Activated CD4-positive, CD25-positive, alpha-beta regulatory T cell treated with anti-CD3 and anti-CD28 coated beads, Interleukin-2, amount 50 U/mL, for 72 hours (primary cell): ENCODE data around the gene RAVER2.
A peak's percentile ranks its signal among the peaks of the same experiment; 100 is the strongest.
"Not testable (repeated sequence)": the region's sequence is repeated elsewhere in the genome, so short reads cannot be mapped to it uniquely, and the experiment has no call there.

Source experiments
- DNase-seq: peaks from one replicate; pipeline ENCODE4 v3.0.0; 2021

Gene RAVER2

DNA sequence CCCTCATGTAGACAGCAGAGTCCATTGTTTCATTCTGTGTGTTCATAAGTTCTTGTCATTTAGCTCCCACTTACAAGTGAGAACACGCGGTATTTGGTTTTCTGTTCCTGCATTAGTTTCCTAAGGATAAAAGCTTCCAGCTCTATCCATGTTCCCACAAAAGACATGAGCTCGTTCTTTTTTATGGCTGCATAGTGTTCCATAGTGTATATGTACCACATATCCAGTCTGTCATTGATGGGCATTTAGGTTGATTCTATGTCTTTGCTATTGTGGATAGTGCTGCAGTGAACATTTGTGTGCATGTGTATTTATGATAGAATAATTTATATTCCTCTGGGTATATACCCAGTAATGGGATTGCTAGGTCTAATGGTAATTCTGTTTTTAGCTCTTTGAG, 75.7 kb downstream of the RAVER2 start:
- DNase-seq, result not testable (repeated sequence)

DNA sequence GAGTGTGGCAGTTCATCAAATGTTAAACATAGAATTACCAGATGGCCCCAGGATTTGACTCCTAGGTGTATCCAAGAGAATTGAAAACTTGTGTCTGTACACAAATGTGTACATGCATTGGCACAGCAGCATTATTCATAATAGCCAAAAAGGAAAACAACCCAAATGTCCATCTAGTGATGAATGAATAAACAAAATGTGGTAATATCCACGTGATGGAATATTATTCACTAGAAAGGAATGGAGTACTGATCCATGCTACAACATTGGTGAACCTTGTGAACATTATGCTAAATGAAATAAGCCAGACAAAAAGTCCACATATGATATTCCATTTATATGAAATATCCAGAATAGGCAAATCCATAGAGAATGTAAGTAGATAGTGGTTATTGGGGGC, 77.7 kb downstream of the RAVER2 start:
- no peak for DNase-seq

DNA sequence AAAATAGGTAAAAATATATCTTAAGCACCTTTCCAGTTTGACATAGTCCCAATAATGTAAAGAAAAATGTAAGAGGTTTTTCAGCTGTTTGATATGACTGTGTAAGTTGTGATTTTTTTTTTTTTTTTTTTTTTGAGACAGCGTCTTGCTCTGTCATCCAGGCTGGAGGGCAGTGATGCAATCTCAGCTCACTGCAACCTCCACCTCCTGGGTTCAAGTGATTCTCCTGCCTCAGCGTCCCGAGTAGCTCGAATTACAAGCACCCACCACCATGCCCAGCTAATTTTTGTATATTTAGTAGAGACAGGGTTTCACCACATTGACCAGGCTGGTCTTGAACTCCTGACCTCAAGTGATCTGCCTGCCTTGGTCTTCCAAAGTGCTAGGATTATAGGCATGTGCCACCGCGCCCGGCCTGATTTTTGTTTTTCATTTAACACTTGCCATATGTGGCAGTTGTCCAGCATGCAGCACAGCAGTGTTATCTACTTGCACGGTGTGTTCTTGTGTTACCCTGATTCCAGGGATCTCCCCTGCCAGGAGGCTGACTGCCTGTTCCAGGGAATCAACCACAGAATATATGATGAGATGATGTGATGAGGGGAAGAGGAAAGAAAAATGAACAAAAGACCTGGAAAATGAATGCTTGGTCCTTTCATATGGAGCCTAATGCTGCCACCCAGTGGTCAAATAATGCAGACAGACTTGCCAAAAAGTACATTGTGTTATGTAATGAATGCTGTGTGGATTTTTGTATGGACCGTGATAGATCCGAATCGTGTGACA, 79.0 kb downstream of the RAVER2 start:
- DNase-seq, result peak; percentile 51

DNA sequence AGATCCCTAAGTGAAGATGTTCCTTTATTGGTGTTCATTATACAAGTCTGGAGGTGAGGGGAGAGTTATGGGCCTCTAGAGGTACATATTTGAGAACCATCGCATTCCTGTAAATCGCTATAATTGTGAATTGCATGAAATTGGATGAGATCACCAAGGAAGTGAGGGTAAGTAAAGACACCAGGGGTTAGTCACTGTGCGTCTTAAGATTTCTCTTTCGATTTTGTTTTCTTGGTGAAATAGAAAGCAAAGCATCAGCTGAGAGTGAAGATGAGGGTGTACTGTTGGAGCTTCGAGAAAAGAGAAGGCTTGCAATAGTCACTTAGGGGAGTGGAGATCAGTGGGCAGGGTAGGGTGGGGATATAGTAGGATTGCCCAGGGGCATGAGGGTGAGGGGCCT, 82.1 kb downstream of the RAVER2 start:
- no peak for DNase-seq

DNA sequence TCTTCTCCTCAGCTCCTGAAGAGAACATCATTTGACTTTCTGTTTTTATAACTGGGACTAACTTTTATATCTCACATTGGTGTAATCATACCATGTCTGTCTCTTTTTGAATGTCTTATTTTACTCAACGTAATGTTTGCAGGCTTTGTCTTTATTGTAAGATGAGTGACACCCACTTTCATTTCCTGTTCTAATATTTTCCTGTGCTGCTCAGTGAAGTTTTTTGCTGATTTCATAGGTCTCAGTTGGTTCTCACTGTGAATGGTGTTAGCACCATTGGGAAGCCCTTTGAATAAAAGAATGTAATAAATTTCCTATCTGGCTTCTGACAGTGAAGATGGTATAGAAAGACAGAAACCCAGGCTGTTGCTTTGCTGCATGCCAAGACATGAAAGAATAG, 84.0 kb downstream of the RAVER2 start:
- no peak for DNase-seq

DNA sequence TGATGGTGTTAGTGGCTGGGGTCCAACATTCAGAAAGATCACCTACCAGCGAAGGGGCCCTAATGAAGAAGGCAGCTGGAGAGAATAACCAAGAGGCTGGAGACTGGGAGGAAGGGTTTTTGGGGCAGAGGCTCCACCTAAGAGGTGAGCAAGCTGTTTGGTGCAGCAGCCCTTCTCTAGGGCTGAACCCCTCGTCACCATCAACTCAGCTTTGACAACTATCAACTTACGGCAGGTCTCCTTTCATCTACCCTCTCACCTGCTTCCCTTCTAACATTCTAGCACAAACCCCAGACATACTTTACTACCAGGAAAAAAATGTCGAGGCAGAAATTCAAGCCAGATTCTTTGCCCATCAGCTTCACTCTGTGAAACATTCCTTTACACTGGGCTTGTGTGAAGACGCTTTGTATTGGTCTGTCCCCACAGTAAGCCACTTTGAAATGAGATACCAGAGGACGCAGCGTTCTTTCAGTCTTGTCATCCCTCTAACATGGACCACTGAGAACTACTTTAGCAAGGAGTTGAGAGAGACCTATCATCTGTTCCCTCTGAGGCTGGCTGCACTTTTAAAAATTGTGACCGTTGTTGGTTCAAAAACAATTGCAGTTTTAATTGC, 84.6 kb downstream of the RAVER2 start:
- DNase-seq, result no peak

DNA sequence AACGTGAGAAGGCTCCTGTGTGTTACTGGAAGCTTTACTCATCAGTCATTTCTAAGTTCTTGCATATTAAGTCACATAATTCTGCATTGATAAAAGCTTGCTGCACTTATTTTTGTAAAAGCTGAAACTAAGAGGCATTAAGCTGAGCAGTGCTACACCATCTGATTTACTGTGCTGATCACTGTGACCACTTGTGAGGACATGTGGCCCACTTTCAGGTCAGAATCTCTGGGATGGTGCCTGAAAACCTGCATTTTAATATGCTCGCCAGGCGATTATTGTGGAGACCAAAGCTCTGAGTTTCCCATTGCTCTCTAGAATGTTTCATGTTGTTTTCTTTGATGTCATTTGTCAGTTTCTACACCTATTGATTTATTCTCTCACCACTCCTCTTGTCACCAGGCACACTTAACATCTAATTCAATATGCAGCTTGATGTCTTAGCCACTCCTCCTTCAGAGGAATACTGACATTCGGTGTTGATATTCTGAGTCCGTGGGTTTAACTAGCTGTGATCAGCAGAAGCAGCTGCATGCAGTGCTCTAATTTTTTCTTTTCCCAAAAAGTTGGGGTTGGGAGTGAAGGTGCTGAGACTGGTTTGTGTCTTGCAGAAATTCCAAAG, 85.3 kb downstream of the RAVER2 start:
- no peak for DNase-seq

DNA sequence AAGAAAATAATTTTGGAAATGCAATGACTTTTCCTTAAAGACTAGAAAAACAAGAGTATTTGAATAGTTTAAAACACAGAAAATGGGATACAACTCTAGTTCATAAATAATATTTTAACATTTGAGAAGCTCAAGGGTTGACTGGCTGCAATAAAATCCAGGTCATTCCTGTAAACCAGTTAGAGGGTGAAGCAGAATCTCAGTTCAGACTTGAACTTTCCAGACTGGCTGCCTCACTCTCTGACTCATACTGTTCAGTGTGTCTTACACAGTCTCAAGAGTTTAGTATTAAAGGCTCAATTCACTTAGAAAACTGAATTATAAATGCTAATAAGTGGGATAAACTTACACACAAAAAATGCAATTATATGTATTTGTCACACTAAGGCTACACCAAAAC, 89.9 kb downstream of the RAVER2 start:
- DNase-seq, result no peak

DNA sequence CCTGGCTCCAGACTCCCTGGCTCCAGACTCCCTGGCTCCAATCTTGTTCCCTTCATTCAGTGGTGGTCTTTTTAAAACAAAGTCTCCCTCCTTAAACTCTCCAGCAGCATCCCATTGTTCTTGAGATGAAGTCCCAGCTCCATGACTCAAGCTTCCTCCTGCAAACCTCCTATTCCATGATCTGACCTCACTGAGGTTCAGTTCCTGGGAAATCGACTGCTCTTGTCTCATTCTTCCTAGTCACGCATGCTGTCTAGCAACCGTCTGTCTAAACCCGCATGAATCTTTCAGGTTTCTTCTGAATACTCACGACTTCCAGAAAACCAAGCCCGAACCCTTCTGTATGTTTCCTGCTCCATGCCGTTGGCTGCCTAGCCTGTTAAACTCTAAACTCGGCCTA, 91.9 kb downstream of the RAVER2 start:
- DNase-seq, result no peak

DNA sequence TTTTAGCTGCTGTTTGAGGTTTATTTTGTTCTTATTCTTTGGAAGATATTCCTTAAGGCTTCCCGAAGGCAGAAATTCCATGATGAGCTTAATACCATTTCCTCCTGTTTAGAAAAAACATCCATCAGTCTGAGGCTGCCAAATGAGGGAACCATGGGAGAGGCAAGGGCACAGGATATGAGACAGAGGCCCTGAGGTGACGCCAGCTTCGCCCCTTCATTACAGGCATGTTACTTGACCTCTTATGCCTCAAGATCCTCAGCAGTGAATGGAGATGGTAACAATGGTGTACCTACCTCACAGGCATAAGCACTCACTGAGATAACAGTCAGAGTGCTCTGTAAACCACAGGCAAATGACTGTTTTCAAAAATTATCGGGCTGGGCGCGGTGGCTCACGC, 93.6 kb downstream of the RAVER2 start:
- no peak for DNase-seq

DNA sequence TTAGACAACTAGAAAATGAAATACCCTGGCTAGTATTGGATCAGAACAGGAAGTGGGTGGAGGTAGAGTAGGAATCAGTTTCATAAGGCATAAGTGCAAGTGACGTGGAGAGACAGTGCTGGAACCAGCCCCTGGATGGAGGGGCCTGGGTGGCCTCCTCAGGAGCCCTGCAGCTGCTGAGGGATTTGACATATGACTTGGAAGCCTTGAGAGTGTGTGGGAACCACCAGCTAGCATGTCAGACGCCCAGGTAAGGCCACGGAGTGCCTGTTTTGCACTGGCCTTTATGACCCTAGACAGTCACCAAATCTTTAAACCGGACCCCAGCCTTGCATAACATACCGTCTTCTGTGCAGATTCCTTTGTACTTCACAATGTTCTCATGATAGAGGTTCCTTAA, 94.4 kb downstream of the RAVER2 start:
- no peak for DNase-seq

DNA sequence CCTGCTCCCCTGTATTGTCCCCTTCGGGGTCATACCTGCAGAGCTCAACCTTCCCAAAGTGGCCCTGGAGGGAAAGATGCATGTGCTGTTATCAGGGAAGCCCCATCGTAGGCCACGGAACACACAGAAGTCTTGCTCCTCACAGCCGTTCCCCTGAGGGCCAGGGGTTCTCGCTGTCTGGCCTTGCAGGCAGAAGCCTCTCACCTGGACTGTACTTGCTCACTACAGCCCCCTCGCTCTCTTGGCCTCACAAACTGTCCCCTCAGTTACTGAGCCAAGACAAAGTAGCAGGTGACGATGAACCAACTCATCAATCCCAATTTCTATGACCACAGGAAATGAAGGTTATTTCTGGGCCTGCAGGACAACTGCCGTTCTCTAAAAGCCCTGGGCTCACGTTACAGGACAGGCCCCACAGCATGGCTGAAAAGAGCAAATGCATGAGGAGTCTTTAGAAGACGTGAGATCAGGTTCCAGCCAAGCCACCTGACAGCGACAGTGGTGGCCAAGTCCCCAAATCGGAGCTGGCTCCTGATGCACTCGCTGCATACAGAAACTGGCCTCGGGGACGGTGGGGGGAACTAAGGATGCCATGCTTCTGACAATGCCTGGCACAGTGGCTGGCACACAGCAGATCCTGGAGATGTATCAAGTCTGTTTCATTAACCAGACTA, 95.0 kb downstream of the RAVER2 start:
- no peak for DNase-seq

DNA sequence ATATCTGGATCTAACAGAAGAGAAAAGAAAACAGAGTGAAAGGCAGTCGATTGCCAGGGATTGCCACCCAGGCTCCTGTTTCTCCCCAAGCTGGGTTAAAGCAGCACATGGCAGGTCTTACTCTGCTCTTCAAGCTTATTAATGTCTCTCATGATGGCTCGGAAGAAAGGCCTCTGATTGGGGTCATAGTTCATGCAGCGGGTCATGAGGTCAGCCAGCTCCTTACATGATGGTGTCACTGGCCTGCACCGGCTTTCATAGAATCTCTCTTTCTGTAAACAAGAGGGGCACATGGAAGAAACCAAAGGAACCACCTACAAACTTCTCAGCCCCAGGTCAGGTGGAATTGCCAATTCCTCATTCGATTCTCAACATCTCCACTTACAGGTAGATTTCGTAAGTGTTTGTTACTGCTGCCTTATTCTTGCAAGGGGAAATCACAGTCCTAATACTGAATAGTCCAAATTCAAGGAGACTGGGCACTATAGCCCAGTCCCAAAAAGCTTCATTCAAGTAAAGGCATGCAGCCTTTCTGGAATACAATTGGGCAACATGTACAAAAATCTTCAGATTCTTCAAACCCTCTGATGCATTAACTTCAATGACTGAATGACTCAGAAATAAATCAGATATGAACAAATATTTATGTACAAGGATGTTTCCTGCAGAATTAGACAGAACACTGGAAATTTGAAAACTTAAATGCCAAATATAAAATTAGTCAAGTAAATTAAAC, 96.6 kb downstream of the RAVER2 start:
- no peak for DNase-seq

DNA sequence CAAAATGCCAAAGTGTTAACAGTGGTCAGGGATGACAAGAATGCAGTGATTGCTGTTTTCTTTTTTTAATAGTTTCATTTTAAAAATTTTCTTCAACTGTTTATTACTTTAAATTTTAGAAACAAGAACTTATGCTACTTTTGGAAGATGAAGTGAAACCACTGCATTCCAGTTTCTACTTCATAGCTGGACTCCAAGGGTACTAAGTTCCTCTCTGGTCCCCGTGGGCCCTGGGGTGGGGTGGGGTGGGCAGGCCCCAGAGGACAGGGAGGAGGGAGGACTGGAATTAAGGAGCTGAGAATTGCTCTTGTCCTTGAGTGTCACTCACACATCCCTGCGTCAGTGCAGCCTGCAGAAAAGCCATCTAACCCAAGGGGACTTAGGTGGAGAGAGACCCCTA, 97.3 kb downstream of the RAVER2 start:
- DNase-seq, result no peak

DNA sequence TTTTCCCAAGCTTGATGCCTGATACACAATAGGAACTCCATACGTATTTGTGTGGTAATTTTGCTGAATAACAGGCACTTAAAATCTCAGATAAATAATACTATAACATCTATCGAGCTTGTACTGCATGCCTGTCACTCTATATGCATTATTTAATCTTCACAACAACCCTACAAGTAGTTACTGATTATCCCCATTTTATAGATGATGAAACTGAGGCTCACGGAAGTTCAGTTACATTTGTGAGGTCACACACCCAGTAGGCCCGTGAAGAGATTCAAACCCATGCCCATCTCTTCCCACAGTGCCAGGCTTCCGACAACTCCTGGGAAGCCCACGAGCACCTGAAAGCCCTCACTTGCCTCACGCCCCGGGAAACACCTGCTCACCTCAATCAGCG, 98.8 kb downstream of the RAVER2 start:
- no peak for DNase-seq

DNA sequence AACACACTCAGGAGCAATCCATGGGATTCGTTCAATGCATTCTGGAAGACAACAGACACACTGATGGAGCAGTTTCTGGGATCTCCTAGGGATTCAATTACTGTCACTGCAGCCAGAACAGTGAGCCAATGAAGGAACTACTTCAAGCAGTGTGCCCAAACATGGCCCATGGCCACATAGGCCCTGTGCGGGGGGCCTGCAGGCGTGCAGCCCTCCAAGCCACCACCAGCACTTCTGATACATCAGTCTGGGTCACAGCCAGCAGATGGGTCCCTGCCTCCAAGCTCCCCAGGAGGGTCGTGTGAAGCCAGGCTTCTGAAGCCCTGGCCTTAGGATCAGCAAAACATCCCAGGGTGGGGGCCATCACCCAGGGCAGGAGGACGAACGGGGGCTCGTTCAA, 99.3 kb downstream of the RAVER2 start:
- no peak for DNase-seq

DNA sequence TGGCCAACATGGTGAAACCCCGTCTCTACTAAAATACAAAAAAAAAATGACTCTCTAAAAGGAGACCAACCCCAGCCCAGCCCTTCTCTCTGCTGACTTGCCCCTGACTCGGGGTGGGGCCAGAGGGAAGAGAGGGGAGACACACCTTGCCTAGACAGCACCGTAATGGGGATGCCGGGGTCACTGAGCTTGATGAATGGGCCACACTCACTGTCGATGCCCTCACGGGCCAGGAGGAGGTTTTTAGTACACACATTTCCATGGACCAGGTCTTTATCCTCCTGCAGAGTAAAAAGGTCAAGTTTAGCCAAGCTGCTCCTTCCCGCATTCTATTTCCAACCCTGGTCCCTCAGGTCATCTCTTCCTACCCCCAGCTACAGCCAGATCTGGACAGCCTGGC, 99.7 kb downstream of the RAVER2 start:
- no peak for DNase-seq

DNA sequence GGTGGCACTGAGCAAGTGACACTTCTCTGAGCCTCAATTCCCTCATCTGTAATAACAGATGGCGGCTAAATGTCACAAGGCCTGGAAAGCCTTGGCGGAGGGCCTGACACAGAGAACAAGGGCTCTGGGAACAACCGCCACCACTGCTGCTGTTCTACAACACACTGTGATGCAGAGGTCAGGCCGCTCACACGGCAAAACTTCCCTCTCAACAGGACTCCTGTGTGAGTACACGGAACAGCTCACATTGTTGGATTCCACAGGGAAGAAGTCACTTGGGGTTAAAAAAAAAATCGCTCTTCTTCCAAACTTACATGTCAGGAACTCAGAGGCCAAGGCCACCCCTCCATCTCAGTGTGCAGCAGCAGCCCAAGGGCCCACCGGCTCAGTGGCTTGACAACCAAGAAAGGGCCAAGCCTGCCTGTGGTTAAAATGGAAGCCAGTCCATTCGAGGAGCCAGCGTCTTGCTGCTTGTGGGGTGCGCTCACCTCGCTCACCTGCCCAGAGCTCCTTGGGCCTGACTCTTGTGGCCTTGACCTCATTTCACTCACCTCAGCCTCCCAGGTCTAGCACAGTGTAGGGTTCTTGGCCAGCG, 101.1 kb downstream of the RAVER2 start:
- DNase-seq, result no peak

DNA sequence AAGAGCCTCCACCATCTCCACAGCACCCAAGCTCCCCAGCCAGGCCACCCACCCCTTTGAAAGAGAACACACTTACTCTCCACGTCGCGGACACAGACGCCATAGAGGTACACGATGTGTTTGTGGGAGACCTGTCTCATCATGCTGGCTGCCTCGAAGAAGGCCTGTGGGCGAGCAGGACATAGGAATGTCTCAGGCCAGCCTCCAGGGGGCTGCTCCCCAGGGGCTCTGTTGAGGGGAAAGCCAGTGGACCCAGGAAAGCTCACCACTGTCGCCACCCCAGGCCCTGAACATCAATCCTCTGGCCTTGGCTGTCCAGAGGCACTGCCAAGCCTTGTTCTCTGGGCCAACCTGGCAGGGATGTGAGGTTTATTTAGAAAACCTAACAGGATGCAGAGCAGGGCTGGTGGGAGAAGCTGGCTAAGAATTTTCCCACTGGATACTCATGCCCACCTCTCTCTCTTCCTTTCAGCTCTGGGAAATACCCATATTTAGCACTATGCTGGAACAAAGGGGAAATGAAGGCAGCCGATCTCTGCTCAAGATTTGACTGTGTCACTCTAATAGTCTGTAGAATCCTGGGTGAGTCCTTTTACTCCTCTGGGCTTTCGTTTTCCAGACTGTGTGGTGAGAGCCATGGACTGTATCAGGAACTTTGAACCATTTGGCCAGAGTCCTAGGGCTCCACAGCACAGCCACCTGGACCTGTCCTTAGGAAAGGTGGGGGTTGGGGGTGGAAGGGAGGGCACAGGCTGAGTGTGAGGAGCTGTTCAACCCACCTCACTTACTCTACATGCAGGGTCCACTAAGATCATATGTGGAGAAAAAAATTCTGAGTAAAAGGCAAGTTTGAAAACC, 101.9 kb downstream of the RAVER2 start:
- no peak for DNase-seq

DNA sequence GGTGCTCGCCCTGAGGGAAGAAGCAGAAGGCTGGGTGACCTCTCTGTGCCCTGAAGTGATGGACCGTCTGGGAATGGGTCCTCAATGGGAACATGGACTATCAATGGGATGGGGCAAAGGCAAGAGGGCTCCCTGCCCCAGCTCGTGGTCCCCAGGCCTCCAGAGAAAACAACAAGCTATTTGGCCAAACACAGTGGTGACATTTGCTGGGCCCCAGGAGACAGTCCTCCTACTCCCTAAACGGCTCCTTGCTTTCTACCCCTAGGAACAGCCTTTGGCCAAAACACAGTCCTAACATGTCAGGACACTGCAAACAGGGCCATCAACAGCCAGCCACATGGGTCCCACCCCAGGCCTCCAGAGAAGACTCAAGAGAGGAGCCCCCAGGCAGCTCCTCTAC, 102.8 kb downstream of the RAVER2 start:
- no peak for DNase-seq

DNA sequence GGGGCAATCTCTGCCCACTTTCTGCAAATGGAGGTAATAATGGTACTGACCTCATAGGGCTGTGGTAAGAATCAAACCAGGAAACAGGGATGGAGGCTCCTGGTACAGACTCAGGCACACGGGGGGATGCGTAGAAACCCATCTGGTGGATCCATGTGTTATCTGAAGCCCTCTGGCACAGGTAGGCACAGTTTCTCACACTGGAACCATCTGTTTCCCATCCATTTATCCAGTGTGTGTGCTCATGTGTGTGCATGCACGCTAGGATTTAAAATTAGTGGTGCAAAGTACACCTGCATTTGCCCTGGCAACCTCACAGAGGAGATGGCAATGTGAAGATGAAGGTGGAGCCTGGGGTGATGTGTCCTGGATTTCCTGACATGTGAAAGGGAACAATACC, 103.3 kb downstream of the RAVER2 start:
- DNase-seq, result no peak

DNA sequence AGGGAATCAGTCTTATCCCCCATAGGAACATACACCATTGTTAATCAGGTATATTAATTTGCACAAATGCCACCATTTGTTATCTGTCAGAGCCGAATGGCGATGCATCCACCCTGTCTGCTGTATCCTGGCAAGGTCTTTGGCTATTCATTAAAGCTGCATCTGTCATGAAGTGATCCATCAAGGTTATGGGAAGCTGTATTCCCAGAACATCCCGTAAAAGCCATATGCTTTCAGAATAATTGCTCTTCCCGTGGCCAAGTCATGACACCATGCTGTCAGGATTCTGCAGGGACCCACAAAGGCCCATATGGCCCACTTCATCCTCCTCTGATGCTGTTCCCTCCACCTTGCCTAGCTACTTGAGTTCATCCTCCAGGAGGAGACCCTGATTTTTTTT, 103.9 kb downstream of the RAVER2 start:
- no peak for DNase-seq
